Esophagus mucosa (tissue), 1 donor: ENCODE results near the gene SLC2A1. TPM values are rescaled to one million over a fixed set of nuclear protein-coding genes. Genes with fewer than 3 reads are reported as not detected.
A peak's percentile ranks its signal among the peaks of the same experiment; 100 is the strongest.

Experiments used
- ATAC-seq: fragments of 200-7000 bp; cut with Tn5 transposase; one replicate; pipeline ENCODE4 v1.9.1; 2020
- total RNA-seq: library from RNA; stranded (reverse); gene quantifications from one replicate; pipeline ENCODE4 v1.2.4, GENCODE V29; 2023
- donor health status: DM: yes; HTN: yes; CAD: no.

The SLC2A1 gene
- total RNA-seq = 243 TPM

GRCh38 chr1:42958488-42959319 is at the start of gene SLC2A1:
Gene SLC2A1, minus strand, starts transcription at chr1:42958868. Its CDS starts 217 bp downstream, at chr1:42958651.
- peak; percentile 83 for ATAC-seq

- peak; percentile 87 for ATAC-seq
Observed at GRCh38 chr1:43007377-43008114, 48.9 kb upstream of the SLC2A1 start.

- ATAC-seq = no peak
Observed at GRCh38 chr1:43005460-43006361, 47.0 kb upstream of the SLC2A1 start.

- no peak for ATAC-seq
Observed at GRCh38 chr1:43004587-43005459, 46.2 kb upstream of the SLC2A1 start.

GRCh38 chr1:43002766-43003165 is 44.1 kb upstream of the SLC2A1 start:
- ATAC-seq = no peak

- ATAC-seq = no peak
Observed at GRCh38 chr1:43002116-43002515, 43.4 kb upstream of the SLC2A1 start.

GRCh38 chr1:43001434-43001833 is 42.8 kb upstream of the SLC2A1 start:
- ATAC-seq = no peak

GRCh38 chr1:43000271-43000670 is 41.6 kb upstream of the SLC2A1 start:
- ATAC-seq = no peak

- ATAC-seq = no peak
Observed at GRCh38 chr1:42999308-42999707, 40.6 kb upstream of the SLC2A1 start.

GRCh38 chr1:42998386-42998785 is 39.7 kb upstream of the SLC2A1 start:
- no peak for ATAC-seq

- no peak for ATAC-seq
Observed at GRCh38 chr1:42996384-42996970, 37.8 kb upstream of the SLC2A1 start.

- ATAC-seq = peak; percentile 36
Observed at GRCh38 chr1:42993502-42994136, 35.0 kb upstream of the SLC2A1 start.

- no peak for ATAC-seq
Observed at GRCh38 chr1:42992054-42992571, 33.4 kb upstream of the SLC2A1 start.

- ATAC-seq = no peak
Observed at GRCh38 chr1:42990757-42991346, 32.2 kb upstream of the SLC2A1 start.

GRCh38 chr1:42983693-42984092 is 25.0 kb upstream of the SLC2A1 start:
- no peak for ATAC-seq

- ATAC-seq = no peak
Observed at GRCh38 chr1:42983253-42983652, 24.6 kb upstream of the SLC2A1 start.

GRCh38 chr1:42982641-42983040 is 24.0 kb upstream of the SLC2A1 start:
- no peak for ATAC-seq

- no peak for ATAC-seq
Observed at GRCh38 chr1:42981871-42982270, 23.2 kb upstream of the SLC2A1 start.

GRCh38 chr1:42981255-42981805 is 22.7 kb upstream of the SLC2A1 start:
- peak; percentile 53 for ATAC-seq
